ENCODE measurements around the gene NEURL3. TPM values are rescaled to one million over a fixed set of nuclear protein-coding genes. Genes with fewer than 3 reads are reported as not detected.

Gene NEURL3
- total RNA-seq, 1 donor from 2014 or later = 0.51 TPM

DNA sequence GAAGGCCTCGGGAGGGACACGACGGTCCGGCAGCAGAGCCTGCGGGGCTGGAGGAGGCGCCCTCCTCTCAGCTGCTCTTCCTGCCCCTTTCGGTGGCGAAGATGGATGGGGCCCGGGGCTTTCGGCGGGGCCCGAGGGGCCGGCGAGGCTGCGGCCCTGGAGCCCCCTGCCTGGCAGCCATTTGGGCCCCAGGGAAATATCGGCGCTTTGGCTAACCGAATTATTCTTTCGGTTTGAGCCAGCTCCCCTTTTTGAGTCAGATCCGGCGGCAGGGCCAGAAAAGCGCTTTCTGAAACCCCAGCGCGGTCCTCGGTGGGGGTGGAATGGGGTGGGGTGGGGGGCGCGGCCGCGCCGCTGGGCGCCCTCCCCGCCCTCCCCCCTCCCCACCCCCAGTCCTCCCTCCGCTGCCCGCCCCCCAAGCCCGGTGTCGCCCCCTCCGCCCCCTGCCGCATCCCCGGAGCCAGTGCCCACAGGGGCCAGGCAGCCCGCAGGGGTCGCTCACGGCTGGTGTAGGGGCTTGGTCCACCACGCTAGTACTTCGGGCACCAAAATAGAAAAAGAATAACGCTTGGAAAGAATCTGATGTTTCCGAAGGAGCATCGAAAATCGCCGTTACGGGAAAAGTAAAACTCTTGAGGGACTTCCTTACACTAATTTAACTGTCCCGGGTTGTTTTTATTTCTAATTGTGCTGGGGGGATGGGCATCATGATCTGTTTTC is 22.3 kb upstream of the NEURL3 start:
- peak; percentile 67 for DNase-seq

DNA sequence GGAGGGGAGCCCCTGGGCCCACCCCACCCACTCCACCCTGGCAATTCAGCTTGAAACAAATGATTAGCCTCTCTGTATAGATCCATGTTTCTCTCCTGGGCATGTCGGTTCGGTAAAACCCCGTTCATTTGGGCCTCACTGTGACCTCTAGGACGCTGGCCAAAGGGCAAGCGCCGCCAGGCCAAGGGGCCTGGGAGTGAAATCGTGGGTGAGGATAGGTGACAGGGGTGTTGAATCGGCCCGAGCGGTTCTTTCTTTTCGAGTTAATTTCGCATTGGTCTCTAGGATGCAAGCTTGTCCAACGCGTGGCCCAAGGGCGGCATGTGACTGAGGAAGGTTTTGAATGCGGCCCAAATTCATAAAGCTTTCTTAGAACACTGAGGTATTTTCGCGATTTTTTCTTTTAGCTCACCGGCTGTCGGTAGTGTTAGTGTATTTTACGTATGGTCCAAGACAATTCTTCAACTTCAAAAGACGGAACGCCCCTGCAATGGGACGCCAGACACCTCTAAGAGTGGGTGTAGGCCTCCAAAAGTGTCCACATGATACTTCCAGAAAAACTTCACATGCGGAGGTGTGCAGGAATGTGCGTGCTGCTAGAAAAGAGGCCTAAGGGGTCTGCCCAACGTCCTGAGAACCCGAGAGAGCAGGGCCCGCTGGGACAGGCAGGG is 21.6 kb upstream of the NEURL3 start:
- no peak for DNase-seq

DNA sequence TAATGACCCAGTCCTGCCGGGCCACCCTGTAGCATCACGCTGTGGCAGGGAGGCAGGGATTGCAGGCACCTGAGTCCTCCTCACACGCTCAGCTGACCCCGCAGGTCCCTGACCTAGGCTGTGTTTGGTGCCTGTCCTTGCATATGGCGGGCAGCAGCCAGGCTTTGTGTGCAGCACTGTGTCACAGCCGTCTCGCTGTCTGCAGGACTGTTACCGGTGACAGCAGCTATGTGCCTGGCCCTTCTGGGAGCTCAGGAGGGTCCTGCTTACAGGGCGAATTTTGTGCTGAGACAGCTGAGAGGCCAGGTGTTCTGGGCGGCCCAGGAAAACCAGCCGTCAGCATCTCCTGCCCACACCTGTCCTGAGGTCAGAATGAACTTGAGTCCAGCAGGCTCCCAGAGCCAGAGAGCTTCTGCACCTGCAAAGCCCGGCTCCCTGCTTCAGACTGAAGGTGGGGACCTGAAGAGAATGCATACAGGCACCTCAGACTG is 21.0 kb upstream of the NEURL3 start:
- no peak for DNase-seq

DNA sequence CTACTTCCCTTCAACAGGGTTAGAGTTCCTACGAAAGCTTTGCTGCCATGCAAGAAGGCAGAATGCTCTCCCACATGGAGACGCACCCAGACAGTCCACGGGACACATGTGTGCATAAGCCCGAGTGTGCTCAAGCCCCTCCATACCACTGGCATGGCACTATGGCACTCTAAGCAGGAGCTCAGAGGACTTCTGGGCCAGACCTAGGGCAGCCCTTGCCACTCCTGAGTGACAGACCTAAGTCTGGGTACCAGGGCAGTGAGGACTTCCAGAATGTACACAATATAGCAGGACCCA is 20.0 kb upstream of the NEURL3 start:
- DNase-seq = no peak

DNA sequence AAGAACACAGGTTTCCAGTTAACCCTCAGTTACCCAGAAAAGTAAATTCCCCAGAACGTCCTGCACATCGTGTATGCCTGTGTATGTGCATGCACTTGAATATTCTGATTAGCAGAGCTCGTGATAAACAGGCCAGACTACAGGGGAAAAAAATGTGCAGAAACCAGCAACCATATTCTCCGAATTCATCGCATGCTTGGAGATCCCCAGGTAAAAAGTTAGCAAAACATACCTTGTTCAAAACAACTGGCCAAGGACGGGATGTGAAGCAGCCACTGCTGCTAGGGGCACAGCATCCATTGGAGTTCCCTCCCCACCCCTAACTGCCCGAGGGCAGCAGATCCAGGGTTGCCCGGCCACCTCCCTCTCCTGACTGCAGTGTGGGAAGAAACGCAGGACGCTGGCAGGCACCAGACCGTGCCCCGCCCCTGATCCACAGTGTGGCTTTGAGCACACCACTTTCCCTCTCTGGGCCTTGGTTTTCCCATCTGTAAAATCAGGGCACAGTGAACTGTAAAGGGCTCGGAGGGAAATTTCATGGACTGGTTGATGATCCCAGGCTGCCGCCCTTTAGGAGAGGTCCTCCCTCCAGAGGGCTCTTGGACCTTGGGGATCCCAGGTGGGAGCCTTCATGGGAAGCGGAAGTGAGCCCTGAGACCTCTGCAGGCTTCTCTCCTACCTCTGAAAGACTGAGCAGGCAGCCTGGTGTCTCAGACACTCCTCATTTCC is 19.5 kb upstream of the NEURL3 start:
- no peak for DNase-seq

DNA sequence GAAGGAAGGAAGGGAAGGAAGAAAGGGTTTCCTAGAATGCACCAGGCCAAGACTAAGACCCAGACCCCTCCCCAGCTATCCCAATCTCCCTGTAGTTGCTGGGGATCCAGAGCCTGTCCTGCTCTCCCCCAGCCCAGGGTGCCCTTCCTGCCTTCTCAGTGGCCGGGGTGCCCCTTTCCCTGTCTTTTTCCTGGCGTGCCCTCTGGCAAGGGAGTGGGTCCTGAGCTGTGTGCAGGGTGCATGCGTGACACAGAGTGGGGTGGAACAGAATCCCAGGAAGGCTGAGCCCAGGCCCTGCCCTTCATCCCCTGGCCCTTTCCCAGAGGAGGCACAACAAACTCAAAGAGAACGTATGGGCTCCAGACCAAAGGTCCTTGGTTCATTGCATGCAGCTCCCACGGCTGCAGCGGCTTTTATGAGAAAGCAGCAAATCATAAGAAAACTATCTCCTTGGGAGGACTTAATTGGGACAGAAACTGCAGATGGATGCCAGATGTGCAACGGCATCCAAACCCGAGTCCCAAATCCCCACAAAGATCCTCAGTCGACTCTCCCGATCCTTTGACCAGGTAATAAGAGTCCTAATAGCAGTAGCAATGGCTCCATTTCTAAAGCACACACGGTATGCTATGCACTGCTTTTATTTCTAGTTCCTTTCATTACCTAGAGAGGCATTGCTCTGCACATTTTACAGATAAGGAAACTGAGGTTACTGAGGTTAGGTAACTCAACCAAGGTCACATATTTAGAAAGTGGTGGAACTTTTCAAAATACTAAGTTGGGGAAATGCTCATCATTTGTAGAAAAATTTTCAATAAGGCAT is 18.7 kb upstream of the NEURL3 start:
- DNase-seq = no peak

DNA sequence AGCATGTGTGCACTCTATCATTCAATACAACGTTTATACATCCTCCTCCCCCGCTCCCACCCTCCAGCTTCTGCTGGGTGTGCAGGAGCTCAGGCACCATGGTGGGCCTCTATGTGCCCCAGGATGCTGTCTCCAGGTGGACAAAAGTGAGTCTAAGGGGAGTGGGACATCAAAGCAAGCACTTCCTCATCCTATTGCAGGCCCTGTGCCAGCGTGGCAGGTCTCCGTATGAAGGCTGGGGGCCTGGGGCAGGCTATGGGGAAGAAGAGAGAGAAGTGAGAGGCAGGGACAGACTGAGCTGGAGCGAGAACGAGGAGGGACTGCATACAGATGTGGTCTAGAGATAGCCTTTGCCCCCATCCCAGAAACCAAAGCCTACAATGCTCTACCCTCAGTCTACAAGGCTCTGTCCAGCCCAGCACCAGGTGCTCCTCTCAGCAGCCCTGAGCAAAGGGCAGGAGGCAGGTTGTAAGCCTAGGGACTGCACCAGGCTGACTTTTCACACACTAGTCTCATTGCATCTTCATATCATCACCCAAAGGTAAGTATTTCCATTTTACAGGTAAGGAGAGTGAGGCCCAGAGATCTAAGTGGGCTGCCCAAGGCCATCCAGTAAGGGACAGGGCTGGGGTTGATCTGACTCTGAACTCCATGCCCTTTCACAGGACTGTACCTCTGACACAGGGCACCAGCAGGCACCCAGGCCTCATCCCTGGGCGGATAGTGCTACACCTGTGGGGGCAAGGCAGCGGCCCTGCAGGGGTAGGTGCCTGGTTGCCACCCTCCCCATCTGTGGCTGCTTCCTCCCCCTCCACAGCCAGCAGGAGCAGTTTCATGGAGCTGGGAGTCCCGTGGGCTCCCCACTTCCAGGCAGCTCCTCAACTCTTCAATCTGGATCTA is 17.4 kb upstream of the NEURL3 start:
- no peak for DNase-seq

DNA sequence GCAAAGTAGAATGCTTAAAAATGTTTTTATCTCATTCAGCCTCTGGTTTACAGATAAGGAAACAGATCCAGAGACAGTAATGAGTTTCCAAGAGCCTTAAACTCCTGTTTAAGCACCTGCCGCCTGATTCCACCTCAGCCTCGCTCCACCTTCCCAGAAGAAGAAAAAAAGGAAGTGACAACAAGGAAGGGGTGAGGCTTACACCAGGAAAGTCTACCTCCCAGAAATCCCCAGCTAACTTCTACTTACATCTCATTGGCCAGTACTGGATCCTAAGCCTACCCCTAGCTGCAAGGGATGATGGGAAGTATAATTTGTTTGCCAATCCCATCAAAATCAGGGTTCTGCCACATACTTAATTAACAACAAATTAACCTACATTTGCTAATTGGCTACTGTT is 16.1 kb upstream of the NEURL3 start:
- no peak for DNase-seq

DNA sequence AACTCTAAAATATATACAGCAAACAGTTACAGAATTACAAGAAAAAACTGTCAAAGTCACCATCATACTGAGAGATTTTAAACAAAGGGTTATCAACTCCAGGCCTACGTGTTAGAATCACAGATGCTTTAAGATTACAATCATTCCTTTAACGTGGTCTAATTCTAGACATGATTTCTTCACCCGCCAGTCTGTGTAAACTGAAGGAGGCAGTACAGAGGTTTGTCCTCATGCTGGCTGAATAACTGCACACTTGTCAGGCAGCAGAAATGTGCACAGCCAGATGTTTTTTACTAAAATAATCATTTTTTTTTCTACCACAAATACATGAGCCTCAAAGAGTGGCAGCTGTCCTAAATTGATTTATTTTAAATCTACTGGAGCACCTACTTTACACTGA is 15.5 kb upstream of the NEURL3 start:
- DNase-seq = no peak

DNA sequence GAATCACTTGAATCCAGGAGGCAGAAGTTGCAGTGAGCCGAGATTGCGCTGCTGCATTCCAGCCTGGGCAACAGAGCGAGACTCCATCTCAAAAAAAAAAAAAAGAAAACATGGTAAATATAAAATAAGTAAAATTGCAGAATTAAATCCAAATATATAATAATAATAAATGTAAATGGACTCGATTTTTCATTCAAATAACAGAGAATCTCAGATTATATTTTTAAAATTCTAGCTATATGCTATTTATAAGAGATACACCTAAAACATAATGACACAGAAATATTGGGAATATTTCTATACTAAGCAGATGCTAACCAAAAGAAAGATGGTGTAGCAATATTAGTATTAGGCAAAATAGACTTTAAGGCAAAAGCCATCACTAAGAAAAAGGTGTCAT is 15.1 kb upstream of the NEURL3 start:
- no peak for DNase-seq

DNA sequence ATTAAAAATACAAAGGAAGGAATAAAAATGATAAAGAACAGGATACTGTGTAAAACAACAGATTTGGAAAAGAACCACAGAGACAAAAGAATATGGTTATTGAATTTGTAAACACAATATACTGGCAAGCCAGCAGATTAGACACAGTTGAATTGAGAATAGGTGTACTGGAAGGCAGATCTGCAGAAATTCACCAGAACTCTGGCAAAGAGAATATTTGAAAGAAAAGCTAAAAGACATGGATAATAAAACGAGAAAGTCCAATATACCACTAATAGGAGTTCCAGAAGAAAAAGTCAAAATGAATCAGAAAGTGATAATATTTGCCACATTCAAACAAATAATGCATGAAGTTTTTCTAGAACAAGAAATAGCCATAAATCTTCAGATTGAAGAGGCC is 11.9 kb upstream of the NEURL3 start:
- DNase-seq = no peak

DNA sequence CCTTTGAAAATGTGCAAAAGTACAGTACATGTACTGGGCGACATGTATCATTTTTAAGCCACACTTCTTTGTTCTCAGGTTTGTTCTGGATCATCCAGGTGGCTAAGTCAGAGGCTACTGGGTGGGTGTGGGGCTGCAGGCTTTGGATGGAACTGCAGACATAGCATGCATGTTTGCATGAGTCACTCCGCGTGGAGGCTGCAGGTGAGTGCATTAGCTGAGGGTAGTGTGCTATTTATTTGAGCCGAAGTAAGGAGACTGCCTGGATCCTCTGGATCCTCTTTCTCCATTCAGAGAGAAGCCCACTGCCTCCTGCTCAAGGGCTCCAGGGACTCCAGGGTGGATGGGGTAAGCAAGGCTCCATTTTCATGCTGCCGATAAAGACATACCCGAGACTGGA is 9.4 kb upstream of the NEURL3 start:
- no peak for DNase-seq

DNA sequence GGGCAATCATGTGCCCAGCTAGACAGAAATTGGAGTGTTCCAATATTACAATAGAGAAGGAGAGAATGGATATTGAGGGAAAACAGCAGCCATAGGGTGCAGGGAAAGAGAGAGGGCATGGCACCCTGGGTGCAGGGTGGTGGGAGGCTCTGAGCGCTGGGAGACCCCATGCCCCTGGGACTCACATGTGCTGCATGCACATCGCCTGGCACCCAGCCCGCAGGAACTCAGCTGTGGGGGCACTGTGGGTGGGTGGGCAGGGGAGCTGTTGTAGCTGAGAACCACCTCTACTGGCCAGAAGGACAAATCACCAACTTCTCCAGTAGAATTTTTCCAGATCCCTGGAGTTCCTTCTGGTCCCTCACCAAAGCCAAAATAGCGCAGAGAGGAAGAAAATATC is 7.2 kb upstream of the NEURL3 start:
- no peak for DNase-seq

DNA sequence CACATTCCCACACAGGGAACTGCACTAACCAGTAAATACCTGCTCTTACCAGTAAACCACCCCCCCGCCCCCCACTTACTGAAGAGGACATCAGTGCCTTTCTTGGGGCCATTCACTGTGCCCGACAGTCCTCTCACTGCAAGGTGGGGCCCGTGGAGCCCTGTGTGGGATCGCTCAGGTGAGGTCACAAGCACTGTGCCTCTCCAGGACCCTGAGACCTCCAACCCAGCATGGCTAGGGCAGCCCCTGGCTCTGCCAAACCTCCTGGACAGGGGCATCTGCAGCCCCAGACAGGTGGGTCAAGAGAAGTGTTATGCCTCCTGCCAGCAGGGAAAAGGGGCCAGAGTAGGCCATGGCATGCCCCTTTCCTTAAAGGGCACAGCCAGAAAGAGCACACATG is 6.7 kb upstream of the NEURL3 start:
- no peak for DNase-seq

DNA sequence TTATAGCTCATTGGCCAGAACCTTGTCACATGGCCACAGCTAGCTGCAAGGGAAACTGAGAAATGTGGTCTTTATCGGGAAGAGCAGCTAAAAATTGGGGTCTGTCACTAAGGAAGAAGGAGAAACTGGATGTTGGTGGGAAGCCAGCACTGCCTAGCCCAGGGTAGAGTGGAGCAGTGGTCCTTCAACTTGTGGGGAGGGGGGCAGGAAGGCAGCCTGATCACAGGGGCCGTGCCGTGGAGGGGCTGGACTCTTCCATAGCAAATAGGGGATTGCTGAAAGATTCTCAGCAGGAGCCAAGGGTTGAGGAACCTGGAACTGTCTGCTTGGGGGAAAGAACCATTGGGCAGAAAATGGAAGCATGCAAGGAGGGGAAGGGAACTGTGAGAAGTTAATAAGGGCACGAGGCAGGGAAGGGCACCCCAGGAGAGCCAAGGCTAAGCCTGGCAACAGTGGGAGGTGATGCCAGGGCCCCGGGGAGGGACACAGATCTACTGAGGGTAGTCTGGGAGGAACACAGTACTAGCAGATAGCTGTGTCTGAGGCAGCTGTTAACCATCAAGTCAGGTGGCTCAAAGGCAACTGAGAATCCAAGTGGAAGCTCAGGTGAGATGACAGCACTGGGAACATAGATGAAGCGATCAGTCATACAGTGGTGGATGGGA is 5.9 kb upstream of the NEURL3 start:
- DNase-seq = no peak

DNA sequence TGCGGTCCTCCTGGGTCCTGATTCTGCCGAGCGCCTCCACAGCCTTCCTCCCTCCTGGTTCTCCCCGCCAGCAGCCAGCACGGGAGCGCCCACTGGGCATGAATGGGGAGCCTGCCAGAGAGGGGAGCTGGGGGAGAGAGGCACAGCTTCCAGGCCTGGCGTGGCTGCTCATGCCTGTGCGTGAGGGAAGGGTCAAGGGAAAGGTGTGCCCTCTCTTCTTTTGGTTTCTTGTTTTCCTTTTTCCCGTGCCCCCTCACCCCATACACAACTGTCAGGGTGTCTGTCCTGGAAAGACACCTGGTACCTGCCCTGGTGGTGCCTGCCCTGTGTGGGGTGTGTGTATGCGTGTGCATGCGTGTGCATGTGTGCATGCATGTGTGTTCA is 4.7 kb upstream of the NEURL3 start:
- no peak for DNase-seq

DNA sequence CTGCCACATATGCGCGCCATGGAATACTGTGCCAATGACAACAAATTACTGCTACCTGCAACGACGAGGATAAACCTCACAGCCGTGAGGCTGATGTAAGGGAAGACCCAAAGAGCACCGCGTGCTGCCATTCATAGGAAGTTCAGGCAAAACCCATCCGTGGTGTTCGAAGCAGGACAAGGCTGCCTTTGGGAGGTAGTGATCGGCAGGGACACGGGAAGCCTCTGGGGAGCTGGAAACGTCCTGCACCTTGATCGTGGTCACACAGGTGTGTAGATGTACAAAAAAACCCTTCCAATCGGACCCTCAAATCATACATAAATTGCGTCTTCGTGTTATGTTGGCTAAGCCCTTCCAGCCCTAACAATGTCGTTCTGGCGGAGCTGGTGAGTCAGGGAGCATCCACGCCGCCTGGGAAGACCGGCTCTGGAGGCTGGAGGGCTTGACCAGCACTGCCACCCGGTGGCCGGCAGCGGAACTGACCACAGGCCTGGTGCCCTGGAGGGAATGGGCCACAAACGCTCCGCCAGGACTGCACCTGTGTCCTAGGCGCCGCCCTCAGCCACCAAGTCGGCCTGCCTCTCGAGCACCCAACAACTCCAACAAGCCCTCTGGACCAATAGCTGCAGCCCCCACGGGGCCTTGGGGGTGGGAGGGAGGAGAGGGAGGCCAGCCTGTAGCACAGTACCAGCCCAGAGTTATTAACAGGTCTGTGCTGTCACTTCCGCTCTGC is 4.1 kb upstream of the NEURL3 start:
- peak; percentile 93 for DNase-seq

DNA sequence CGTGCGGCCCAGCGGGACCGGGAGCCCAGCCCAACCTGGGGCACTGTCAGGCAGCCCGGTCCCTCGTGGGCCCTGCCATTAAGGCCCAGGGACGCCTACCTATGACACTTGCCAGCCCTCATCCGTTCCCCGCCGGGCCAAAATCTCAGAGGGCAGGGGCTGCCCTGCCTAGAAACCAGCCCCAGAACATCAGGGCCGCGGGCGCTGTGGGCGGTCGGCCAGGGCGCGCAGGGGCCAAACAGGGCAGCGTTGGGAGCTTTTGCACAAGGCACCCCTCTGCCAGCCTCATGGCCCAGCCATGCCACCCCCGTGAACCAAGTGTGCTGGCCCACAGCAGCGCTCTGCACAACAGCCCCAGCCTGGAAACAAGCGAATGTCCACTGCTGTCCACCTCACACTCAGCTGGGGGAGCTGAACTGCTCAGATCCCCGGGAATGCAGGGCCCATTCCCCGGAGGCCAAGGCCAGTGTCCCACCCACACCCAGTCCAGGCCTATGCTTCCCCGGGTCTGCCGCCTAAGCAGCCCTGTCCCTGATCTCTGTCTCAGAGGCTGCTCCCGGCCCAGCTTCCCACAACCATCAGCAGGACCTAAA is 3.5 kb upstream of the NEURL3 start:
- DNase-seq = no peak

DNA sequence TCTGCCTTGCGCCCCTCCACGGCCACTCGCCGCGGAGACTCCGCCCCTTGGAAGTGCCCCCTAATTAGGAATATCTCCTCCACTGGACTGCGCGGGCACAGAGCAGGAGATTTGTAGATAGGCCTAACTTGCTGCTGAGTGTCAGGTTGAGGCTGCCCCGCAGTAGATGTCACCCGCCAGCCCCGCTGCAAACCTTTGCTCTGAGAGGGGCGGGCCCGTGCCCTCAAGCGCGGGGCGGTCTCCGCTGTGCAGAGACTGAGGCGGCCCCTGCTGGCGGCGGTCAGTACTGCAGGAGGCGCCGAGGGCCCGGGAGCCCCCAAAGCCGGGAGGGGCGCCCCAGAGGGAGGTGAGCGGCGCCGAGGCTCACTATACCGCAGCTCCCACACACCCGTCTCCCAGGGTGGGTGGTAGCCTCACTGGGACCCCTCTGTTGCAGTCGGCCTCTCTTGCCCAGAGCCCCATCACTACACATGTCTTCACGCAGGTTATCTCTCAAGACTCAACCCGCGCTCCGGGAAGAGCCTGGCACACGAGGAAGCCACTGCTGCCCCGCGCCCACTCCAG is 2.9 kb upstream of the NEURL3 start:
- DNase-seq = peak; percentile 75

DNA sequence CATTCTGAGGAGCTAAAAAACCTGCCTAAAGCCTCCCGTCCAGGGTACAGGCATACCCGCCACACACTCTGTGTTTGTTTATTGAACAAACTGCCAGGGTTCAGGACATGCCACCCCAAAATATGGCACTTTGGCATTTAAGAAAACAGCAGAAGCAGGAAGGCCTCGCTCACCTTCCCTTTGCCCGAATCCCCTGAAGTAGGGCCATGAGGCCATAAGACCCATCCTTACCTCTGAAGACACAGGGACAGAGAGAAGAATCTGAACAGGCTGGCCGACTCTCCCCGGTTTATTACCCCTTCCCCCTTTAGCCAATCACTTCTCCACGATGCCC is 1.7 kb upstream of the NEURL3 start:
- no peak for DNase-seq
